NCI-H345 (cell line): ENCODE data around the gene CRYL1.

Source experiments
- DNase-seq: peaks from one replicate; lab custom pipeline; 2025; lab: John Stamatoyannopoulos, UW

Gene CRYL1

DNA sequence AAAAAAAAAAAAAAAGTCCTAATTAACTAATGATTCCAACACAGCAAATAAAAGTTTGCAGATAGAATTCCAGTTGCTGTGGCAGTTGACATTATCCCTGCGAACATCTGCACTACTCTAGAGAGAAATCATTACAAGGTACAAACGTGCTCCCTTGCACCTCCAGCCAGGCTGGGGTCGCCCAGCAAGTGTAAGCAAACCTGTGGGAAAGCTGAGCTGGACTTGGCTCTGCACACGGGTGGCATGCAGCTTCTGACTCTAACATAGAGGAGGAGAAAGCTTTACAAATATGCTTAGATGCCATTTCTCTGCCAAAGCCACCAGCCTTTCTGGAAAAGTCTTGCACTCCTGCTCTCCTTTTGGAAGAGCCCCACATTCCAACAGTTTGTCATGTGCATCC is 103.3 kb downstream of the CRYL1 start:
- DNase-seq, result no peak

DNA sequence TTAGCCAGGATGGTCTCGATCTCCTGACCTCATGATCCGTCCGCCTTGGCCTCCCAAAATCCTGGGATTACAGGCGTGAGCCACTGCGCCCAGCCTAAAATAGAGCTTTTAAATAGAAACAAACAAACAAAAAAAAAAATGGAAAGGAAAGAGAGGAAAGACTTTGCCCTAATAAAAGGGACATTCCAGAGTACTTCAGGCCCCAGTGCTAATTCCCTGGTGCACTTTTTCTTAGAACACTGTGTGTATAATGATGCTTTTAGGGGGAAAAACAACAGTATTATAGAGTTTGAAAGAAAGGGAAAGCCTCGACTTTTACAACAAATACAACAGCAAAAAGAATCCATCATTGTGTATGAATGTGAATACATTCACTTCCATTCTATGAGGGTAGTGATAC is 104.7 kb downstream of the CRYL1 start:
- DNase-seq, result no peak

- no peak for DNase-seq
These were observed 106.7 kb downstream of the CRYL1 start for GRCh38 chr13:20418953-20419352.

GRCh38 chr13:20416223-20416745 is 109.4 kb downstream of the CRYL1 start:
- no peak for DNase-seq

- DNase-seq, result no peak
These were observed 110.0 kb downstream of the CRYL1 start for GRCh38 chr13:20415694-20416107.

DNA sequence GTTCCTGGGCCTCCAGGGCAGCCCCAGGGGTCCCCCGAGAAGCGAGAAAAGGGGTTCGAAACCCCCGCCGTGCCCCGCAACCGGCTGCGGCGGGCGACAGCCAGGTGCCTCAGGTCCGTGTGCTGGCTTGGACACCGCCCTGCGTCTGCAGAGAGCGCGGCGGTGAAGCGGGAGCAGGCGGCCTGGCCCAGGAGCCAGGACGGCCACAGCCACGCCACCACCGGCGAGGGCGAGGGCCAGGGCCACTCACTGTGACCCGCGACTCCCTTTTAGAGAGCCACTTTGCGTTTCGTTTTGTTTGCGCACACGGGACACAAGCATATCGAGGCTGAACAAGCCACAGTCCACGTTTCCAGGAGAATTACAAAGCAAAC is 110.4 kb downstream of the CRYL1 start:
- no peak for DNase-seq

GRCh38 chr13:20414546-20415305 is 110.9 kb downstream of the CRYL1 start:
- DNase-seq, result no peak

GRCh38 chr13:20412691-20413355 is 112.8 kb downstream of the CRYL1 start:
- no peak for DNase-seq

DNA sequence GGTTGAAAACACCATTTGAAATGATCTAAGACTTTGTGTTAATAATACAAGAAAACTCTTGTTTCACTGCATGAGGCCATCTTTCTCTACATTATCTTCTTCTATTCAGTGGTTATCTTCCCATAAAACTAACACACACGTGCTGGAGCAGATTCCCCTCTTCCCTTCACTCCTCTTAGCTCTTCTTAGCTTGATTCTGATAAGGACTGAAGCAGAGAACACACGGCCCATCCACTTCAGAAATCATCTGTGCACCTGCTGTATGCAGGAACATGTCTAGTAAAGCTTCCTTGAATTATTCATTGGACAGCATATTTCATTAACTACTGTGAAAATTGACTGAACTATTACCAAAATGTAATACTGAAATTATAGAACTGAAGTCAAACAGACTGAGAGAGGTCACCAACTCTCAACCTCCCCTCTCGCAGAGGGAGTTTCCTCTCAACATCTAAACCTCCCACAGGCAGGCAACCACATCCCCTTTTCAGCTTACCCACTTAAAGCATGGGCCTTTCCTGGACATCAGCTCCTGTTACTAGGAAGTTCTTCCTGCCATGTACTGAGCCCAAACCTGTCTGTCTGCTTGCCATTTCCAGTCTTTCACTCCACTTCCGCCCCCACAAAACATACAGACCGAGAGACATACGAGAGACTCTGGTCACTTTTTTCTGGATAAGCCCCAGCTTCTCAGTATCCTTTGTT is 113.9 kb downstream of the CRYL1 start:
- no peak for DNase-seq

- DNase-seq, result no peak
These were observed 114.9 kb downstream of the CRYL1 start for GRCh38 chr13:20410726-20411125.

DNA sequence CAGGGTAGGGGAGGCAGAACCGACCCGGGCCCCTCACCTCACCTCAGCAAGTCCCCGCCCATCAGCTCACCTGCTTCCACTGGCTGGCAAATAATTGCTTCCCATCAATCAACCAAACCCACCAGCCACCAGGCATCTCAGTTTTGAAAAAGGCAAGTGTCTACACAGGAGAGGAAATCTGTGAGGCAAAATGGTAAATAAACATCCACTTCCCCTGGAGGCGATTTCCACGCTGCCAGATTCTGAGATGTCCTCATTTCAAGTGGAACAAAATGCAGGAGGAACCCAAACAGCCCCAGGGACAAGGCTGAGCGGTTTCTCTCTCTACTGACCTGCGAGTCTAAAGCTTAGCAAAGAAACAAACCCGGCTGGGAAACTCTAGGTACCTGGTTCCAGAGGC is 117.5 kb downstream of the CRYL1 start:
- DNase-seq, result no peak

DNA sequence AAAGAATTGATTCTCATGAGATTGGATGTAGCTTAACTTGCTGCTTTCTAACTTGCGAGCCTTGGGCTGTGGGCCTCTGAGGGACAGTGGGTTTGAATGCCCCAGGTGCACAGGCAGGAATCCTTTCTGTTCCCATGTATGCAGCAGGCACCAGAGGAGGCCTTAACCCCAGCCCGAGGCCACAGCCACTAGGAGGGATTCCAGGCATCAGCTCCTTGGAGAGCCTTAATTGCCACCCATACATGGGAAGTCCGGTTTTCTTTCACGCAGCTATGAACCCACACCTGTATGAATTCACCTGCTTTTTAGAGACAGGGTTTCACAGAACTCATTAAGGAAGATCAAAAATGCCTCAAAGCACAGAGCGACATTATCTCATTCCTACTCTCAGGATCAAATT is 117.9 kb downstream of the CRYL1 start:
- DNase-seq, result no peak

DNA sequence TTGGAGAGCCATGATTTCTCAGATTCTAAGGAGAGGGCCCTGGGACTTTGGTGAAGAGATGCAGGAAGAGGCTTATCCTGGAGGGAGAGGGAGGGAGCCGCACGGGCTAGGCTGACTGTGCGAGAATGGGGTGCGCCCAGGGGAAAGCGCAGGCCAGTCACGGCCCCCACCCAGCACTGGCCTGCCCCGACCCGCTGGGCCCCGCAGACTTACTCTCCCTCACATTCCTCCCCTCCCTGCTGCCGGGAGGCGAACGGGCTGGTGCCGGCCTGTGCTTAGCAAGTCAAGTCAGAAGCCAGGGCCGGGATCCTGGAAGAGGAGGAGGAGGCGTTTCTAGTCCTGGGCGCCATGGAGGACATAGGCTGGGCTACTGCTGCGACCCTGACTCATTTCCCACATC is 120.0 kb downstream of the CRYL1 start:
- DNase-seq, result no peak

- DNase-seq, result no peak
These were observed 121.0 kb downstream of the CRYL1 start for GRCh38 chr13:20404488-20405222.

DNA sequence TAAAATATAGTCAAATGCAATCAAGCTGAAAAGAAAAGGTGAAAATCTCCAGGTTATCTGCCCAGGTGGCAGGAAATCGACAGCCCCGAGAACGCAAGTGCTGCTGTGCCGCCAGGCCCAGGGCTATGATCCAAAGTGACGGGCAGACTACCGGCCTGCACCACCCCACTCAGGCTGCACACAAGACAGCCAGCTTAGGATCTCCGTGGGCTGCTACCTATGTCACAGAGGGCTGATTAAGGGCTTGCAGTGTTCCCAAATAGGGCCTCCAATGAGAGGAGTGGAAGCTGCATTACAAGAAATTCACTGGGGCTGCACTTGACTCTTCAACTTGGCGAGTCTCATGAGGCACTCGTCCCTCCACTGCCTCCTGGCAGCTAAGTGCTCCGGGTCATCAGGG is 121.8 kb downstream of the CRYL1 start:
- no peak for DNase-seq

- DNase-seq, result no peak
These were observed 122.8 kb downstream of the CRYL1 start for GRCh38 chr13:20402881-20403280.

DNA sequence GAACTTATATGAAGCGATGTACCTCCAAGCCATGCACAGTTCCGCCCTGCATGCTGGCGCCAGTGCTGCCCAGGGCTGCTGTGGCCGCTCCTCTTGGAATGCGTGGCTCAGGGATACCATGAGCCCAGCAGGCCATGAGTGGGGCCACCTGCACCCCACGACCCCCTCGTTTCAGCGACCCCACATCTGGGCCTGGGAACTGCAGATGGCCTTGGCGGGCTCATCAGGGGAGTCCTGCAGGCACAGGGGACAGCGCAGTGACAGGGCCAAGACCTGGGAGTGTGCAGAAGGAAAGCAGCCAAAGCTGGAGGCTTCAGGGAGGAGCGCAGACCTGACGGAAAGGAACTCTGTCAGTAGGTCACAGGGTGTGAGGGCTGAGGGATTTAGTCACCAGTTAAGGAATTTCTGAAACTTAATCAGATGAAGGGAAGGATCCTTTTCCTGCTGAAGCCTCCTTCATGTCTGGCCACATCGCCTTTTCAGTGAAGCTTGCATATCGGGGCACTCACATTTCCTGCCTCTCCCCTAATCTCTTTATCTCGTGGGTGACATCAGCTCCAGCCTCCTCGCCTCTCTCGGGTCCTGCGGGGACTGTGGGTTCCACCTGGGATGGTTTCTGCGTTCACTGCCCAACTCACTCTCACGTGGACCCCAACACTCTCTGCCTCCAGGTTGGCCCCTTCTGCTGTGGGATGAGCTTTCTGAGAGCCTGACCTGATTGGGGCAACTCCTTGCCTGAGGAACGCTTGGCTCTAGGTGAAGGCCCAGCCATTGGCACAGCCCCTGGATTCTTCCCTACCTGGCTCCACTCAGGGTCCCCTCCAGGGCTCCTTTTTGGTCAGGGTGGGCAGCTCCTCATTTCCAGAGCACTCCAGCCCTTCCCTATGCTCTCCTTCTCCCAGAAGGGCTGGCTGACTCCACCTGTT is 123.5 kb downstream of the CRYL1 start:
- no peak for DNase-seq

- DNase-seq, result no peak
These were observed 124.1 kb downstream of the CRYL1 start for GRCh38 chr13:20401531-20401930.

- no peak for DNase-seq
These were observed 124.9 kb downstream of the CRYL1 start for GRCh38 chr13:20400774-20401173.

GRCh38 chr13:20399961-20400360 is 125.7 kb downstream of the CRYL1 start:
- DNase-seq, result no peak

- DNase-seq, result no peak
These were observed 126.1 kb downstream of the CRYL1 start for GRCh38 chr13:20399515-20399914.
